Cerebellar nuclear complex (tissue), 1 donor: ENCODE results near the gene DDX51.

Experiments
- DNase-seq, 2 experiments: peaks; one replicate each; lab custom pipeline; 2025; lab: John Stamatoyannopoulos, UW

The DDX51 gene

GRCh38 chr12:132144115-132144809 is at the start of gene DDX51, which contains the start of gene NOC4L:
Gene DDX51, minus strand, starts transcription at chr12:132144319. Its CDS starts 23 bp downstream, at chr12:132144296.
Gene NOC4L, plus strand, starts transcription at chr12:132144457. Its CDS starts 32 bp downstream, at chr12:132144489.
- peak in 1 of 2 experiments; percentile 29 for DNase-seq

DNA sequence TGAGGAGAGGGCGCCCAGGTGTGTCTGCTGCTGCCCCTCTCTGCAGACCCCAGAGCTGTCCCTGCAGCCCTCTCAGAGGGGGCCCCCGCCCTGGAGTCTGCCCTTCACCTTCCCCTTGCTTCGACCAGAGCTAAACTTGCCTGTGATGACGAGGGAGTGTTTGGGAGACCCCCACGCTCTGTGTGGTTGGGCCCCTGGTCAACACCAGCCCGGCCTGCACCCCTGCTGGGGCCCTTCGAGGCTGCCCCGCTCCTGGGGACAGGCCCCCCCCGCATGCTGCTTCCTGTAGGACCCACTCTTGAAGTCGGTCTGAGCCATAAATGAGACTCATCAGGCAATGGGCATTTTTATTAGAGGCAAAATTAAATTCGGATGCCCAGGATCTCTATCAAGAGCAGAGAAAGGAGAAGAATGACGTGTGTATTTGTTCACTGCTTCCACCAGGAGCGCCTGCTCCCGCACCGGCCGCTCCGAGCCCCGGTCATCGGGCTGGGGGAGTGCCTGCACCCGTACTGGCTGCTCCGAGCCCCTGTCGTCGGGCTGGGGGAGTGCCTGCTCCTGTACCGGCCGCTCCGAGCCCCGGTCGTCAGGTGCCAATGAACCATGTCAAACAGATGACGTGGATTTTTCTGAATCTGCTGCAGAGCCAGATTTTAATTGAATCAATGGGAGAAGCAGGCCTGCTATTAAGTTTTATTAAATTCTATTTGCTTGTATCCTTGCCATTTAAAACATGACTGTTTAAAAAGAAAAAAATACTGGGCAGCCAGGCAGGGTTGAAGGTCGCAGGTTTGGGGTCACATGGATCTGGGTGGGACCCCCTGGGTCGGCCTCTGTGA is 47.8 kb upstream of the DDX51 start:
- DNase-seq, result no peak

DNA sequence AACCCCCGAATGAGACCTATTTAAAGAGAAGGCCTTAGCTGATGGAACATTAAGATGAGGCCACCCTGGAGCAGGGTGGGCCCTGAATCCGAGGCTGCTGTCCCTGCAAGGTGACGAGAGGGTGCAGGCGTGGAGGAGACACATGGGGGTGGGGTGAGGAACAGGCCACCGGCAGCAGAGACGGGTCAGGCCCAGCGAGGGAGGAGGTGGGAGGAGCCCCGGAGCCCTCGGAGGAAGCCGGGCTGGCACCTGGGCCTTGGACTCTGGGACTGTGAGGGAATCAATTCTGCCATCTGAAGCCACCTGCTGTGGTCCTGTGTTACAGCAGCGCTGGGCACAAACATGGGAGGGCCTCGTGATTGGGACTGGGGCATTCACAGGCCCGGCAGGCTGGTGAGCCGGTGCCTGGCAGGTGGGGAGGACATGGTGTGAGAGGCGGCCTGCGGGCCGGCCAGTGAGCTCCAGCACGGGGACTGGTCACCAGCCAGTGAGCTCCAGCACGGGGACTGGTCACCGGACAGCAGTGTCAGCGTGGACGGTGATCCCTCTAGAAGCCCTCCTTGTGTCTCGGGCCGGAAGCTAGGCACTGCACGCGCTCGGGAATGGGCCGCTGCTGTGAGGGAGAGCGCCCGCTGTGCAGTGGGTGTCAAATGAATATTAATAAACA is 46.8 kb upstream of the DDX51 start:
- no peak for DNase-seq

DNA sequence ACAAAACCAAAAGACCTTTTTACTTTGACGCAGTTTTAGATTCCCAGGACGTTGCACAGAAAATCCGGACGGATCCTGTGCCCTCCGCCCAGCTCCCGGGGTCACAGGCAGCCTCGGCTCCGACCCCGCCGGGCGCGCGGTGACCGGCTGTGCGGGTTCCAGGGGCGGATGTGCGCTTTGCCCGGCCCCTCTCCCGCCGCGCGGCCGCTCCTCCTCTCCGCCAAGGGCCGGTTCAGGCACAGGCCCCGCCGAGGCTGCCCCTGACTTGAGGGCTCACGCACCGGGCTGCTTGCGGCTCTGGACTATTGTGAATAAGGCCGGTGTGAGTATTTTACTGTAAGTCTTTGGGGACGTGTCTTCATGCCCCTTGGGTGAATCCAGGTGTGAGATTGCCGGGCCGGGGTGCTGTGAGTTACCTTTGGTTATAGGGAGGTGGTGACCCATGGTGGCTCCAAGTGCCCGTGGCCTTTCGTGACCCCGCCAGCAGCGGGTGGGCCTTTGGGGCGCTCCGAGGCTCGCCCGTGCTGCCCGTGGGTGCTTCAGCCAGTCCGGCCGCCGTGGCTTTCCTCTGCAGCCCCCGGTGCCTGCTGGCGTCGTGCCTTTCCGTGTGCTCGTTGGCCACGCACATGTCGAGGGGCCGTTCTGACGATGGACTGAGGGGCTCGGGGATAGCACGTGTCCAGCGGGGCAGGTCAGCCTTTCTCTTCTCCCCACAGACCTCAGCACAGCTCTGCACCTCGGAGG is 46.1 kb upstream of the DDX51 start:
- no peak for DNase-seq

DNA sequence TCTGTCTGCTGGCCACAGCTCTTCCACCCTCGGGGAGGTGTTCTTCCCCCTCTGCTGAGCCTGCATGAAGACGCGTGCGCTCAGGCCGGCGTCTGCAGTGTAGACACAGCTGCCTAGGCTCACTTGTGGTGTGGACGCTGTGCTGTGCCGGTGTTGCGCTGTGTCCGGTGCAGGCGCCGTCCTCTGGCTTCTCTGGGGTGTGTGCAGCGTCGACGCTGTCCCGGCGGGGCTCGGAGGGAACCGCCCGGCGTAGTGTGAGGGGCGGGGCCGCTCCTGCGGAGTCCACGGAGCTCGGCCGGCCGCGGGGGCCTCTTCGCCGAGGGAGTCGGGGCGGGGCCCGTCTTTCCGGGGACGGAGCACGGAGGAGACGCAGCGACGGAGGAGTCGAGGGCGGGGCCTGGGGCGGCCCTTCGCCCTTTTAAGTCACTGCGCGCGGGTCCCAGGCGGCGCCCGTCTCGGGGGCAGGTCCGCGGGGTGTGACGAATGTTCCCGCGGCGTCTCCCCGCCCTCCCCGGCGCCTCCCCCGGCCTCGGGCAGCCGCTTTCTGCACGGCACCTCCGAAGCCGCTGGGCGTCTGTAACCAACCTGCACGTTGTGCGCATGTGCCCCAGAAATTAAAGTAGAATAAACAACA is 45.4 kb upstream of the DDX51 start:
- DNase-seq, result peak in 1 of 2 experiments; percentile 12

DNA sequence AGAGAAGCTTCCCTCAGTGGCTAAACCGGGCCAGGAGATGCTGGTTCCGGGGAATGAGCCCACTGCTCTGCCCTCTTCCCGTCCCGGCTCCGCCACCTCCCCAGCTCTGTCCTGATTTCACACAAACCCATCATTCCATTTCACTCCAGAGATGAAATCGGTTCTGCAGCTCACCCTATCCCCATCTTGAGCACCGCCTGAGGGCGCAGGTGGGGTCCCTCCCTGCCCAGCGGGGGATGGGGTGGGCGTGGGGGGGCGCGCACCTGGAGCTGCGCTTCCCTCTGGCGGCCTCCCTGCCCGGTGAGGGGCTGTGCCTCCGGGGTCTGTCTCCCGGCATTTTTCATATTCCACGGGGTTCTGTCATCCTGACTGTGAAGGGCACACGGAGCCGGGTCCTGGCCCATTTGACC is 44.8 kb upstream of the DDX51 start:
- no peak for DNase-seq

GRCh38 chr12:132188451-132188901 is 44.4 kb upstream of the DDX51 start:
- no peak for DNase-seq

DNA sequence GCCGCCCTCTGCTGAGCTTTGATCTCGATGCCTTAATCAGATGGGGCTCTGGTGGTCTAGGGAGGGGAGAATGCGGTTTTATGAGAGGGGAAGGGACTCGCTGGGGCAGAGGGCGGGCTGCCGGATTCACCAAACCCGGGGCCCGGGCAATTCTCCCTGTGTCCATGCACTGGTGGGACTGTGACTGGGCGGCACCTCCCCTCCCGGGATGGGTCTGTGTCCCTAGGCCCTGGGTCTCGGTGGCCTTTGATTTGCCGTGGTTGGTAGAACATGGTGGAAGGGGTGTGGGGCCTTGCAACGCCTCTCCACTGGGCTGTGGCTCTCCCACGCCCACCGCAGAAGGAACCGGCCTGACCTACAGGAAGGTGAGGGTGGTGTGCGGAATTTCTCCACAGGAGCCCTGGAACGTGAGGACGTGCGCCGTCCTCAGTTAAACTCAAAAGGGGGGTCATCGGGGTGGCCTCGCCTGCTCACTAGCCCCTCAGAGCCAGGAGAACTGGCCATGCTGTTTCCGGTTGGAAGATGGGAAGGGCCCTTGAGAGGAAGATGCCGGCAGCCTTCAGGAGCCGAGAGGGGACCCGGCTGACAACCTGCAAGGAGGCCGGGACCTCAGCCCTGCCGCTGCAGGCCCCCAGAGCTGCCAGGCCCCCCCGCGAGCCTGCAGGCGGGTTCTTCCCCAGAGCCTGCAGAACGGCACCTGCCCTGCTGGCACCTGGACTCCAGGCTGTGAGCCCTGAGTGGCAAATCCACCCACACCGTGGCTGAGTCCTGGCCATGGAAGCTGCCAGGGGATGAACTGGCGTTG is 43.7 kb upstream of the DDX51 start:
- DNase-seq, result no peak

GRCh38 chr12:132186857-132187620 is 42.9 kb upstream of the DDX51 start:
- no peak for DNase-seq

DNA sequence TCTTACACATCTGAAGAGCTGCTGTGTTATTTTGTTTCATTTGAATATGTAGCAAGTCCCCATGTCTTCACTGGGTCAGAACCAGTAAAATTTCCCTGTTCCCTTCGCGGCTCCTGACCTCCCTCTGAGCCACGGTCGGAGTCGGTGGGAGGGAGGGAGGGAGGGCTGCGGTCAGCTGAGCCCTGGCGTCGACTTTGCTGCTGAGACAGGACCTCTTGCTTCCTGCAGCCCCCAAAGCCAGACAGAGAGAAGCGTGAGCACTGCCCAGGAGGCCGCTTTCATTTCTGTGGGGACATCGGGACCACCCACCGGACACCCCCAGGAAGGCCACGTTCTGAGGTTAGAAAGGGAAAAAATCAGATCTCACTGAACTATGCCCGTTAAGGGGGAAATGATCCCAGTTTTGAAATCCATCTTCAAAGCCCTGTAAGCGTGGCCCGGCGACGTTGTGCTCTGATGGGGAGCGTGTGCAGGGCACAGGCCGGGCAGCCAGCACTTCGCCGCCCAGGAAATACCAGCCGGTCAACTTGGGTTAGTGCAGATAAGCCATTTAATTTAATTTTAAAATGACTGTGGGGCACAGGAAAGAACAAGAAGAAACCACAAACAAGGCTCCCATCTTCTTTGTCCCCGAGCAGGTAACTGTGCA is 42.2 kb upstream of the DDX51 start:
- no peak for DNase-seq

DNA sequence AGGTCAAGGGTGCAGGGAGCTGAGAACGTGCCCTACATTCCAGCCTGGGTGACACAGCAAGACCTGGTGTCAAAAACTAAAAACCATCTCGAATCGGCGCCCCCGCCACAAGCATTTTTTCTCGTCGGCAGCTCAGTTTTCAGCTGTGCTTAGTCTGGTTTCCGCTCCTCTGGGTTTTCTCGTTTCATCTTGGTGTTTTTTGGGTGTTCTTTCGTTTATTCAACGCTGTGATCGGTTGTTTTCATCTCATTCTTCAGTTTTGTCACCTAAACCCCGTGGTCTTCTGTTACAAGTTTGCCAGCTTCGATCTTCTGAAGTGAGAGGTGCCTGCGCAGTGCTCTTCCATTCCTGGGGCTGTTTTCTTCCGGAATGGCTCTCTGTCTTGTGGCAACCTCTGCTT is 41.6 kb upstream of the DDX51 start:
- no peak for DNase-seq

DNA sequence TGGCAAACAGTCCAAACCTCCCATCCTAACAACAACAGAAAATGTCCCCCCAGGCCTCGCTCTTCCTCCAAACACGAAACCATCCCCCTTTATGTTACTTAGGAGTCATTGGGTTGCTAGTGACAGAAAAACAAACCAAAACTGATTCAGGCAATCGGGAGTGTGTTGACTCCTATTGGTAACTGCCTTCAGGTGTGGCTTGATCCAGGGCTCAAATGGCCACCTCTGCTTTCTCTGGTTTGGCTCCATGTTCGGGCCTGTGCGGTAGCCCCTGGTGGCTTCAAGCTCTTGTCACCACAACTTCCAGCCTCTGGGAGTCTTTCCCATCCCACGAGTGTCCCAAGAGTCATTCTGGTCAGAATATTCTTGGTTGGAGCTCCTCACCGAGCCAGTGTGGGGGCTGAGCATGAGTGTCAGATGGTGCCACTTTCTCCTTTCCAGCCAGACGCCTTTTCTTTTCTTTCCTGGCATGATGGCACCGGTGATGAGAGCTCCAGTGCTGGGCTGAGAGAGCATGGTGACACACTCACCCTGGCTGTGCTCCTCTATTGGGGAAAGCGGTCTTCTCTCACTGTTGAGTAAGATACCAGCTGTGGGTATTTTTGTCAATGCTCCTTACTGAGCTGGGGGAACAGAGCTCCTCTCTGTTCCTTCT is 38.7 kb upstream of the DDX51 start:
- DNase-seq, result no peak

- no peak for DNase-seq
These were observed 38.1 kb upstream of the DDX51 start for GRCh38 chr12:132182206-132182710.

GRCh38 chr12:132181570-132182200 is 37.6 kb upstream of the DDX51 start:
- DNase-seq, result no peak

DNA sequence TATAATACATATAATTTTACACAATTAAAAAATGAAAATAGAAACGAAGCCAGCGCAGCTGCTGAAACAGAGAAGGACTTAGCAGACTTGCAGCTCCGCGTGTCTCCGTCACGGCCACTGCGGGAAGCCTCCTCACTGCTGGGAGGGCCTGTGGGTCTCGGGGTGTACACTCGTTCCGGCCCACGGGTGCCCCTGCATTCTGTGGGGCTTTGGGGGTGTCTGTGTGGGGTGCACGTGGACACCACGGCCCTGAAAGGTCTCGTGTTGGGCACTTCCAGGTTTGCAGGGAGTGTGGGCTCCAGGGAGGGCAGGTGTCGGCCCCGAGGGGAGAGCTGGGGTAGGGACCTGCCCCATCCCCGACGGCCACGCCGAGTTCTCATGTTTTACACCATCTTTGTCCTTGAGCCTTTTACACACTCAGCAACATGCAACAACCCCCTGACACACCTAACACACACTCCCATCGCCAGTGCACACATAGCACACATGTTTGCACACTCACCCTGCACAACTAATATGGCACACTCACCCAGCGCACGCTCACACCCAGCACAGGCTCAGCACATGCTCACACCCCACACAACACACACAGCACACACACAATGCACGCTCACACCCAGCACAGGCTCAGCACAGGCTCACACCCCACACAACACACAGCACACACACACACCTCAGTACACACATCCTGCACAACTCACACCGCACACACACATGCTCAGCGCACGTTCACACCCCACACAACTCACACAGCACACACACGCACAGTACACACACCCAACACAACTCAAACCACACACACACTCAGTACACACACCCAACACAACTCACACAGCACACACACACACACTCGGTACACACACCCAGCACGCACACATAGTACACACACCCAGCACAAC is 36.8 kb upstream of the DDX51 start:
- no peak for DNase-seq

GRCh38 chr12:132179431-132180362 is 35.6 kb upstream of the DDX51 start:
- DNase-seq, result no peak
